ENCODE results near the gene GTF2H2.
"Not testable (repeated sequence)": the region's sequence is repeated elsewhere in the genome, so short reads cannot be mapped to it uniquely, and the experiment has no call there.

Gene GTF2H2

GRCh38 chr5:71067262-71067928, at the start of gene GTF2H2:
Gene GTF2H2 (minus strand): TSS chr5:71067676. CDS start chr5:71062763, 4,913 bp downstream.
- not testable (repeated sequence) for DNase-seq

GRCh38 chr5:71109730-71110275, 42.3 kb upstream of the GTF2H2 start:
- DNase-seq, result not testable (repeated sequence)

GRCh38 chr5:71099996-71100395, 32.5 kb upstream of the GTF2H2 start:
- DNase-seq, result not testable (repeated sequence)

GRCh38 chr5:71097930-71098203, 30.4 kb upstream of the GTF2H2 start:
- not testable (repeated sequence) for DNase-seq

GRCh38 chr5:71097173-71097929, 29.9 kb upstream of the GTF2H2 start:
- DNase-seq, result not testable (repeated sequence)

GRCh38 chr5:71089773-71090172, 22.3 kb upstream of the GTF2H2 start:
- DNase-seq, result not testable (repeated sequence)

- DNase-seq, result not testable (repeated sequence)
Measured at GRCh38 chr5:71088754-71089153, 21.3 kb upstream of the GTF2H2 start.

- DNase-seq, result not testable (repeated sequence)
Measured at GRCh38 chr5:71086145-71086544, 18.7 kb upstream of the GTF2H2 start.

GRCh38 chr5:71084280-71085063, 17.0 kb upstream of the GTF2H2 start:
- not testable (repeated sequence) for DNase-seq

GRCh38 chr5:71082898-71083297, 15.4 kb upstream of the GTF2H2 start:
- DNase-seq, result not testable (repeated sequence)

- not testable (repeated sequence) for DNase-seq
Measured at GRCh38 chr5:71082340-71082739, 14.9 kb upstream of the GTF2H2 start.

- DNase-seq, result not testable (repeated sequence)
Measured at GRCh38 chr5:71061322-71061721, 6.2 kb downstream of the GTF2H2 start.

- not testable (repeated sequence) for DNase-seq
Measured at GRCh38 chr5:71059426-71059825, 8.1 kb downstream of the GTF2H2 start.

- not testable (repeated sequence) for DNase-seq
Measured at GRCh38 chr5:71044808-71045207, 22.7 kb downstream of the GTF2H2 start.

- not testable (repeated sequence) for DNase-seq
Measured at GRCh38 chr5:71044128-71044527, 23.3 kb downstream of the GTF2H2 start.

GRCh38 chr5:71031046-71031776, 36.3 kb downstream of the GTF2H2 start:
- DNase-seq, result not testable (repeated sequence)

- DNase-seq, result not testable (repeated sequence)
Measured at GRCh38 chr5:71025289-71025953, 42.1 kb downstream of the GTF2H2 start, which contains the start of gene NAIP. Gene NAIP (minus strand): TSS chr5:71025339. CDS start chr5:71012915, 12,424 bp downstream.

GRCh38 chr5:71020643-71021042, 46.8 kb downstream of the GTF2H2 start:
- not testable (repeated sequence) for DNase-seq

GRCh38 chr5:71018376-71019005, 49.0 kb downstream of the GTF2H2 start:
- DNase-seq, result not testable (repeated sequence)

- DNase-seq, result no peak
Measured at GRCh38 chr5:71014176-71014575, 53.3 kb downstream of the GTF2H2 start.

GRCh38 chr5:71013575-71013974, 53.9 kb downstream of the GTF2H2 start:
- no peak for DNase-seq

All from SIG-M5 (cell line).